HepG2 (cell line): ENCODE results near the gene AAMP. TPM values are rescaled to one million over a fixed set of nuclear protein-coding genes. Genes with fewer than 3 reads are reported as not detected.

ENCODE experiments used
- ATAC-seq: fragments of 200-7000 bp; cut with Tn5 transposase; 3 replicates; pipeline ENCODE4 v1.9.1; 2020; ENCODE audit warnings: mild to moderate bottlenecking, moderate library complexity
- BruUV-seq: library from RNA; stranded (reverse); fragments of 400-500 nt; replicated peaks from 2 replicates; lab custom pipeline; 2021; lab: Mats Ljungman, UMichigan
- CTCF ChIA-PET: fragments of 300-600 bp; formaldehyde crosslinking; extraction: SDS; loops from one replicate; lab custom pipeline; 2021; ENCODE audit warnings: low total read pairs, inconsistent platforms, low intra/inter-chr PET ratio; lab: Yijun Ruan, JAX
- POLR2A ChIA-PET: fragments of 350-600 bp; sonication (Branson Sonifier 250); formaldehyde crosslinking; loops from one replicate; lab custom pipeline; 2020; ENCODE audit warnings: antibody characterized with exemption, inconsistent platforms; lab: Yijun Ruan, JAX
- DNase-seq: peaks from one replicate; pipeline ENCODE4 v3.0.0-alpha.2; 2015; ENCODE audit warnings: low spot score
- FAIRE-seq: peaks from 3 replicates; lab custom pipeline; 2011; peaks lifted over from hg19 to GRCh38; lab: Jason Lieb, UNC
- H2AFZ ChIP-seq: one replicate; pipeline ENCODE4 v1.6.1; 2011; ENCODE audit warnings: low read length, inconsistent platforms
- H3K27ac ChIP-seq: fragments of 300-600 bp; 3 replicates; pipeline ENCODE4 v1.8.0; 2011; ENCODE audit warnings: mixed run types, mild to moderate bottlenecking, mixed read lengths, low read length, inconsistent platforms; ENCODE audit not compliant: insufficient read depth; ENCODE audit errors: extremely low read length
- H3K27me3 ChIP-seq, 2 experiments: fragments of 200-600 bp in 1 of 2; 2 replicates in 1 of 2; 3 replicates in 1 of 2; pipeline versions ENCODE4 v1.6.0 to v1.8.0; 2011; ENCODE audit warnings: low read length in 2 of 2, mild to moderate bottlenecking in 2 of 2, moderate library complexity in 2 of 2, inconsistent platforms in 1 of 2; ENCODE audit not compliant: insufficient read depth in 2 of 2, control insufficient read depth in 1 of 2
- H3K36me3 ChIP-seq, 2 experiments: fragments of 200-600 bp in 1 of 2; replicated peaks in 1 of 2; 2 replicates in 1 of 2; 3 replicates in 1 of 2; pipeline versions ENCODE4 v1.5.1 to v1.8.0; 2011; ENCODE audit warnings: low read length in 2 of 2, inconsistent platforms in 1 of 2; ENCODE audit not compliant: insufficient read depth in 2 of 2, control insufficient read depth in 1 of 2
- H3K4me1 ChIP-seq: 2 replicates; pipeline ENCODE4 v1.5.1; 2012; ENCODE audit warnings: low read length, inconsistent platforms; ENCODE audit not compliant: insufficient read depth
- H3K4me2 ChIP-seq: 2 replicates; pipeline ENCODE4 v1.6.0; 2011; ENCODE audit warnings: low read depth, low read length, inconsistent platforms
- H3K4me3 ChIP-seq, 3 experiments: fragments of 200-600 bp in 1 of 3; sonication (generic), shearing (Covaris generic) in 1 of 3; replicated peaks in 1 of 3; 2 replicates each; pipeline ENCODE4 v1.5.1; 2011 to 2016; ENCODE audit warnings: low read length in 3 of 3, inconsistent platforms in 2 of 3, low read depth in 2 of 3, mild to moderate bottlenecking in 2 of 3, control low read depth in 1 of 3, mixed read lengths in 1 of 3; ENCODE audit not compliant: insufficient read depth in 1 of 3
- H3K79me2 ChIP-seq: one replicate; pipeline ENCODE4 v1.6.1; 2011; ENCODE audit warnings: low read length, inconsistent platforms; ENCODE audit not compliant: insufficient read depth
- H3K9ac ChIP-seq: 2 replicates; pipeline ENCODE4 v1.6.0; 2011; ENCODE audit warnings: mild to moderate bottlenecking, low read depth, low read length, inconsistent platforms; ENCODE audit not compliant: insufficient read depth
- H3K9me3 ChIP-seq: 2 replicates; pipeline ENCODE4 v1.5.1; 2012; ENCODE audit warnings: mild to moderate bottlenecking, low read length
- H4K20me1 ChIP-seq: 2 replicates; pipeline ENCODE4 v1.6.0; 2011; ENCODE audit warnings: inconsistent platforms, mild to moderate bottlenecking, low read length, moderate library complexity; ENCODE audit not compliant: insufficient read depth
- GLMP ChIP-seq: sonication (generic); formaldehyde crosslinking; IDR thresholded peaks from 2 replicates; pipeline ENCODE4 v1.9.0; 2021; ENCODE audit warnings: missing genetic modification reagents, mild to moderate bottlenecking, borderline replicate concordance
- HOXD1 ChIP-seq: sonication (generic); formaldehyde crosslinking; IDR thresholded peaks from 2 replicates; pipeline ENCODE4 v1.5.0; 2020; ENCODE audit warnings: missing genetic modification reagents
- SOX5 ChIP-seq: IDR thresholded peaks from 2 replicates; pipeline ENCODE4 v1.6.1; 2016; ENCODE audit warnings: borderline replicate concordance
- TBX3 ChIP-seq: fragments of 450-650 bp; IDR thresholded peaks from 2 replicates; pipeline ENCODE4 v1.6.1; 2017; ENCODE audit warnings: antibody characterized with exemption, mild to moderate bottlenecking, inconsistent platforms, borderline replicate concordance
- ZNF737 ChIP-seq: sonication (generic); formaldehyde crosslinking; IDR thresholded peaks from 2 replicates; pipeline ENCODE4 v1.5.0; 2020; ENCODE audit warnings: missing genetic modification reagents, mild to moderate bottlenecking, borderline replicate concordance
- WGBS: methylation state at CpG from one replicate; pipeline ENCODE4 v1.1.6; 2017; ENCODE audit warnings: low lambda C conversion rate; 5-methylcytosine and 5-hydroxymethylcytosine counted together
- in situ Hi-C: cut with HindIII; loops from 2 replicates; pipeline ENCODE4 v1.10.0; 2017; ENCODE audit warnings: low pct_unique_long_range_greater_than_20kb; ENCODE audit not compliant: extremely low pct_ligation_motif_present
- intact Hi-C: fragments of 100-400 bp; cut with micrococcal nuclease; formaldehyde crosslinking; loops from one replicate; pipeline ENCODE4 v1.10.0; 2022; ENCODE audit not compliant: unreplicated experiment
- polyA plus RNA-seq, 8 experiments: library from polyadenylated mRNA; depleted of rRNA in 3 of 8; stranded (reverse) in 7 of 8; unstranded in 1 of 8; fragments of >200 nt; fragmentation: Illumina TruSeq in 4 of 8; extraction: Trizol in 4 of 8; gene quantifications; 2 replicates each; pipeline versions ENCODE4 v1.2.1 to v1.2.3, GENCODE V29; 2011 to 2016; ENCODE audit warnings: low read depth in 4 of 8, missing spikeins in 1 of 8, mixed read lengths in 1 of 8; ENCODE audit not compliant: insufficient read depth in 1 of 8
- total RNA-seq, 5 experiments: library from RNA; depleted of rRNA; stranded (reverse); fragments of >200 nt; fragmentation: Illumina TruSeq; extraction: Trizol; gene quantifications; 2 replicates each; pipeline ENCODE4 v1.2.3, GENCODE V29; 2016; ENCODE audit warnings: low read depth in 1 of 5
- TF ChIP-seq, protein P1 (sequence below), 2 experiments: IDR thresholded peaks; 2 replicates each; pipeline ENCODE4 v1.6.1; 2011 to 2012; ENCODE audit warnings: low read length in 2 of 2, borderline replicate concordance in 1 of 2, low read depth in 1 of 2, mild to moderate bottlenecking in 1 of 2, moderate library complexity in 1 of 2

The AAMP gene
- total and polyA plus RNA-seq, 2 of the 13 experiments (the other 11 are each of a cell fraction or from before 2014, with no cell fraction given): 110 to 186 TPM

DNA sequence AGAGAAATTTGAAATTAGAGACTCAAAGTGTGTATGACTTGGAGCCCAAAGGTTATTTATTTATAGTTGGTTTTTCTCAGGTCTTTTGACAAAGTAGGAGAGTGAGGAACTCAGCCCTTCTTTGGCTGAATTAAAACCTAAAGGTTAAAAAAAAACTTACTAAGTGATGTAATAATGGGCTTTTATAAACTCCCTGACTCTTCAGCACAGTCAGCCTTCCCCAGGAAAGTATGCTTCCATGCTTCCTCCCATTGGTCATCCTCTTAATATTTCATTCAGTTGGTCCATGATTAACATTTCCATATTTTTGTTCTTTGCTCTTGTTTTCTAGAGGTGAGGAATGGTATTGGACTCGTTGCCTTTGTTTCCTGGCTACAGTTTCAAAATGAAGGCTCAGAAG, 45.8 kb downstream of the AAMP start:
- no peak overlapping the region for H3K4me2 ChIP-seq
- BruUV-seq: no TSS peak
- no peak overlapping the region for H3K27ac ChIP-seq
- ATAC-seq: no peak
- no peak overlapping the region for H3K4me3 ChIP-seq
- POLR2A ChIA-PET: no interaction called here
- no peak for FAIRE-seq
- H2AFZ ChIP-seq: no peak overlapping the region
- peaks cover 3% of the 10 kb centered on the region; the same call in 1 of the 2 replicates for H4K20me1 ChIP-seq
- H3K9ac ChIP-seq: no peak overlapping the region
- peaks cover 7 to 80% of the 10 kb centered on the region in 2 experiments for H3K36me3 ChIP-seq
- no peak for DNase-seq
- H3K4me1 ChIP-seq: peaks cover 45% of the 10 kb centered on the region
- CTCF ChIA-PET: no interaction called here
- H3K9me3 ChIP-seq: no peaks in the 10 kb centered on the region
- in situ Hi-C loops (no loop called here), intact Hi-C loops (no loop called here)
- 100% methylated on average over 1 of the region's 1 CpG for whole genome bisulfite sequencing
- H3K79me2 ChIP-seq: peaks cover 59% of the 10 kb centered on the region
- no peaks in the 10 kb centered on the region for H3K27me3 ChIP-seq
- TF ChIP-seq HOXD1 (CRISPR knock-in tag) (no peak), ZNF737 (no peak), TBX3 (no peak), SOX5 (no peak), GLMP (CRISPR knock-in tag) (no peak)
- TF ChIP-seq, protein P1, sequence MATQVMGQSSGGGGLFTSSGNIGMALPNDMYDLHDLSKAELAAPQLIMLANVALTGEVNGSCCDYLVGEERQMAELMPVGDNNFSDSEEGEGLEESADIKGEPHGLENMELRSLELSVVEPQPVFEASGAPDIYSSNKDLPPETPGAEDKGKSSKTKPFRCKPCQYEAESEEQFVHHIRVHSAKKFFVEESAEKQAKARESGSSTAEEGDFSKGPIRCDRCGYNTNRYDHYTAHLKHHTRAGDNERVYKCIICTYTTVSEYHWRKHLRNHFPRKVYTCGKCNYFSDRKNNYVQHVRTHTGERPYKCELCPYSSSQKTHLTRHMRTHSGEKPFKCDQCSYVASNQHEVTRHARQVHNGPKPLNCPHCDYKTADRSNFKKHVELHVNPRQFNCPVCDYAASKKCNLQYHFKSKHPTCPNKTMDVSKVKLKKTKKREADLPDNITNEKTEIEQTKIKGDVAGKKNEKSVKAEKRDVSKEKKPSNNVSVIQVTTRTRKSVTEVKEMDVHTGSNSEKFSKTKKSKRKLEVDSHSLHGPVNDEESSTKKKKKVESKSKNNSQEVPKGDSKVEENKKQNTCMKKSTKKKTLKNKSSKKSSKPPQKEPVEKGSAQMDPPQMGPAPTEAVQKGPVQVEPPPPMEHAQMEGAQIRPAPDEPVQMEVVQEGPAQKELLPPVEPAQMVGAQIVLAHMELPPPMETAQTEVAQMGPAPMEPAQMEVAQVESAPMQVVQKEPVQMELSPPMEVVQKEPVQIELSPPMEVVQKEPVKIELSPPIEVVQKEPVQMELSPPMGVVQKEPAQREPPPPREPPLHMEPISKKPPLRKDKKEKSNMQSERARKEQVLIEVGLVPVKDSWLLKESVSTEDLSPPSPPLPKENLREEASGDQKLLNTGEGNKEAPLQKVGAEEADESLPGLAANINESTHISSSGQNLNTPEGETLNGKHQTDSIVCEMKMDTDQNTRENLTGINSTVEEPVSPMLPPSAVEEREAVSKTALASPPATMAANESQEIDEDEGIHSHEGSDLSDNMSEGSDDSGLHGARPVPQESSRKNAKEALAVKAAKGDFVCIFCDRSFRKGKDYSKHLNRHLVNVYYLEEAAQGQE (IDR thresholded peaks at IDR 0.05; ENCODE audit: borderline replicate concordance in 1 of 2, low read depth in 1 of 2, low read length in 2 of 2): no peak
- TF ChIP-seq, all 625 proteins: peak for 0
